Caco-2 (cell line): ENCODE data around the gene ACAN. TPM values are rescaled to one million over a fixed set of nuclear protein-coding genes. Genes with fewer than 3 reads are reported as not detected.

ENCODE experiments used
- BruUV-seq: library from RNA; stranded (reverse); fragments of 400-500 nt; replicated peaks from 2 replicates; lab custom pipeline; 2021; lab: Mats Ljungman, UMichigan
- CTCF ChIA-PET: fragments of 300-600 bp; sonication (Branson Sonifier 250); formaldehyde crosslinking; loops from one replicate; lab custom pipeline; 2022; ENCODE audit warnings: antibody characterized with exemption; lab: Charles Lee
- POLR2A ChIA-PET: fragments of 300-600 bp; sonication (Branson Sonifier 250); formaldehyde crosslinking; loops from one replicate; lab custom pipeline; 2022; ENCODE audit warnings: antibody characterized with exemption; lab: Charles Lee
- DNase-seq, 2 experiments: peaks; one replicate each; pipeline versions ENCODE4 v3.0.0 to v3.0.0-alpha.2; 2020 to 2022
- H3K27me3 ChIP-seq: replicated peaks from 2 replicates; pipeline ENCODE4 v1.6.0; 2011; ENCODE audit warnings: low read length; ENCODE audit not compliant: control insufficient read depth, insufficient read depth
- H3K36me3 ChIP-seq: 2 replicates; pipeline ENCODE4 v1.5.1; 2011; ENCODE audit warnings: low read length; ENCODE audit not compliant: control insufficient read depth, insufficient read depth
- H3K4me1 ChIP-seq: fragments of 250-450 bp; sonication (Bioruptor Pico); 2 replicates; pipeline ENCODE4 v1.5.1; 2020; ENCODE audit warnings: mild to moderate bottlenecking
- H3K4me3 ChIP-seq: 2 replicates; pipeline ENCODE4 v1.5.1; 2011; ENCODE audit warnings: low read depth, mild to moderate bottlenecking, control low read depth, low read length
- H3K9me3 ChIP-seq: fragments of 250-450 bp; sonication (Bioruptor Pico); 2 replicates; pipeline ENCODE4 v1.5.1; 2020; ENCODE audit warnings: mild to moderate bottlenecking, moderate library complexity
- H3K27ac Mint-ChIP-seq: one replicate; pipeline ENCODE4 v1.8.0; 2022; ENCODE audit warnings: mixed read lengths; ENCODE audit not compliant: unreplicated experiment
- H3K27me3 Mint-ChIP-seq: one replicate; pipeline ENCODE4 v1.8.0; 2022; ENCODE audit warnings: mixed read lengths; ENCODE audit not compliant: insufficient read depth, unreplicated experiment
- H3K36me3 Mint-ChIP-seq: one replicate; pipeline ENCODE4 v1.8.0; 2022; ENCODE audit warnings: mild to moderate bottlenecking, mixed read lengths; ENCODE audit not compliant: insufficient read depth, unreplicated experiment
- H3K4me1 Mint-ChIP-seq: one replicate; pipeline ENCODE4 v1.8.0; 2022; ENCODE audit warnings: low read depth, mixed read lengths; ENCODE audit not compliant: unreplicated experiment
- H3K4me3 Mint-ChIP-seq: one replicate; pipeline ENCODE4 v1.8.0; 2022; ENCODE audit warnings: mild to moderate bottlenecking, moderate library complexity, mixed read lengths; ENCODE audit not compliant: unreplicated experiment
- H3K9me3 Mint-ChIP-seq: one replicate; pipeline ENCODE4 v1.8.0; 2022; ENCODE audit warnings: mixed read lengths; ENCODE audit not compliant: unreplicated experiment
- intact Hi-C: fragments of 100-400 bp; cut with micrococcal nuclease; formaldehyde crosslinking; loops from one replicate; pipeline ENCODE4 v1.10.0; 2022; ENCODE audit not compliant: unreplicated experiment
- total RNA-seq: library from RNA; stranded (reverse); gene quantifications from 2 replicates; pipeline ENCODE4 v1.2.3, GENCODE V29; 2022
- TF ChIP-seq, protein P1 (sequence below), 2 experiments: fragments of 200-600 bp in 1 of 2; IDR thresholded peaks; 1 replicate in 1 of 2; 2 replicates in 1 of 2; pipeline versions ENCODE4 v1.5.1 to v1.8.0; 2011 to 2022; ENCODE audit warnings: antibody characterized with exemption in 1 of 2, control low read depth in 1 of 2, inconsistent platforms in 1 of 2, low read depth in 1 of 2, low read length in 1 of 2, mild to moderate bottlenecking in 1 of 2, moderate library complexity in 1 of 2; ENCODE audit not compliant: insufficient read depth in 1 of 2, severe bottlenecking in 1 of 2, unreplicated experiment in 1 of 2

The ACAN gene
- total RNA-seq, 1 experiment from 2014 or later, result not detected

DNA sequence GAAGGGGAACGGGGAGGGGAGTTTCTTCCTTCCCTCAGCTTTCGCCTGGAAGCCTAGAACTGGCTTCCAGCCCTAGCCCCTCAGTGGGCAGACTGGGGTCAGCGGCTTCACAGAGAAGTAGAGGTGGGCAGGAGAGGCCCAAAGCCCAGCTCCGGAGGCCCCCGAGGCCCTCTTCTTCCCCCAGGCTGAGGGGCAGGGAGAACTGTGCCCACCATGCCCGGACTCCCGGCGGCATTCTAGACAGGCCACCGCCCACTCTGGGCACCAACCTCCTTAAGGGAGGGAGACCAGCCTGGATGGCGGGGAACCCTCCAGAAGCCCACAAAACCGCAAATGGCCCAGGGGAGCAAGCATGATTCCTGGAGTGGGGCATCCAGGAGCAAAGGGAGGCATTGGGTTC, 74.2 kb downstream of the ACAN start:
- Histone ChIP-seq H3K4me3 (no peak overlapping the region), H3K27me3 (no peaks in the 10 kb centered on the region), H3K4me1 (no peaks in the 10 kb centered on the region), H3K36me3 (no peaks in the 10 kb centered on the region), H3K9me3 (no peaks in the 10 kb centered on the region)
- Mint-ChIP-seq H3K9me3 (no peaks in the 10 kb centered on the region), H3K36me3 (peaks cover 6% of the 10 kb centered on the region), H3K27me3 (no peaks in the 10 kb centered on the region), H3K4me1 (no peaks in the 10 kb centered on the region), H3K4me3 (no peak overlapping the region), H3K27ac (no peak overlapping the region)
- DNase-seq, result no peak
- BruUV-seq, result no TSS peak
- TF ChIP-seq, protein P1, sequence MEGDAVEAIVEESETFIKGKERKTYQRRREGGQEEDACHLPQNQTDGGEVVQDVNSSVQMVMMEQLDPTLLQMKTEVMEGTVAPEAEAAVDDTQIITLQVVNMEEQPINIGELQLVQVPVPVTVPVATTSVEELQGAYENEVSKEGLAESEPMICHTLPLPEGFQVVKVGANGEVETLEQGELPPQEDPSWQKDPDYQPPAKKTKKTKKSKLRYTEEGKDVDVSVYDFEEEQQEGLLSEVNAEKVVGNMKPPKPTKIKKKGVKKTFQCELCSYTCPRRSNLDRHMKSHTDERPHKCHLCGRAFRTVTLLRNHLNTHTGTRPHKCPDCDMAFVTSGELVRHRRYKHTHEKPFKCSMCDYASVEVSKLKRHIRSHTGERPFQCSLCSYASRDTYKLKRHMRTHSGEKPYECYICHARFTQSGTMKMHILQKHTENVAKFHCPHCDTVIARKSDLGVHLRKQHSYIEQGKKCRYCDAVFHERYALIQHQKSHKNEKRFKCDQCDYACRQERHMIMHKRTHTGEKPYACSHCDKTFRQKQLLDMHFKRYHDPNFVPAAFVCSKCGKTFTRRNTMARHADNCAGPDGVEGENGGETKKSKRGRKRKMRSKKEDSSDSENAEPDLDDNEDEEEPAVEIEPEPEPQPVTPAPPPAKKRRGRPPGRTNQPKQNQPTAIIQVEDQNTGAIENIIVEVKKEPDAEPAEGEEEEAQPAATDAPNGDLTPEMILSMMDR (IDR thresholded peaks at IDR 0.05; ENCODE audit: insufficient read depth in 1 of 2, low read depth in 1 of 2, low read length in 1 of 2, severe bottlenecking in 1 of 2, unreplicated experiment in 1 of 2), result no peak
- intact Hi-C loops, result loop anchor here (10.0 kb wide), 1 partner anchor 297 kb away; no protein-coding TSS in a partner anchor
- ChIA-PET CTCF (no interaction called here), POLR2A (no interaction called here)

DNA sequence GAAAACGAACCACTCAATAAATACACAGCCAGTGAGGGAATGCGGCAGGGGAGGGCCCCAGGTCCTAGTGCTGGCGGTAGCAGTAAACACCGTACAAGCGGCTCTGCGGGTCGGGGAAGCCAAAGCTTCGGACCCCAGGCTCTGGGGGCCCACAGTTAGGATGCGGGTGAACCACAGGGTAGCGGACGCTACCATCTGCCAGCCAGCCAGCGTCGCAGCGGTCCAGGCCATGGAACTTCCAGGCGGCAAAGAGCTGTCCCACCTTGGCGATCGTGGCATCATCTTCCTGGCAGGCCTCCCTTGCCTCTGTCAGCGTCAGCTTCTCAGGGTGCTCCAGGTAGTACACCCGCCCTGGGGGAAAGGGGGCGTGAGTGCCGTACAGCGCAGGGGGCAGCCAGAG, 74.7 kb downstream of the ACAN start:
- H3K4me3 ChIP-seq, result no peak overlapping the region
- no peaks in the 10 kb centered on the region for H3K4me1 ChIP-seq
- no peak for DNase-seq
- H3K36me3 ChIP-seq, result no peaks in the 10 kb centered on the region
- no peak overlapping the region for H3K4me3 Mint-ChIP-seq
- H3K27me3 ChIP-seq, result no peaks in the 10 kb centered on the region
- intact Hi-C loops, result loop anchor here (10.0 kb wide), 1 partner anchor 297 kb away; no protein-coding TSS in a partner anchor
- H3K27me3 Mint-ChIP-seq, result no peaks in the 10 kb centered on the region
- BruUV-seq, result no TSS peak
- H3K36me3 Mint-ChIP-seq, result peaks cover 6% of the 10 kb centered on the region
- TF ChIP-seq, protein P1 (IDR thresholded peaks at IDR 0.05; ENCODE audit: insufficient read depth in 1 of 2, low read depth in 1 of 2, low read length in 1 of 2, severe bottlenecking in 1 of 2, unreplicated experiment in 1 of 2), result no peak
- no peaks in the 10 kb centered on the region for H3K4me1 Mint-ChIP-seq
- ChIA-PET POLR2A (no interaction called here), CTCF (interaction anchor here (0.6 to 1.4 kb wide), 3 partner anchors 27 to 162 kb away, joined by 3 to 4 read pairs (median 3); no protein-coding TSS in a partner anchor)
- no peaks in the 10 kb centered on the region for H3K9me3 Mint-ChIP-seq
- no peak overlapping the region for H3K27ac Mint-ChIP-seq
- no peaks in the 10 kb centered on the region for H3K9me3 ChIP-seq

- Mint-ChIP-seq H3K4me1 (no peaks in the 10 kb centered on the region), H3K9me3 (no peaks in the 10 kb centered on the region), H3K27me3 (no peaks in the 10 kb centered on the region), H3K4me3 (no peak overlapping the region), H3K36me3 (peaks cover 12% of the 10 kb centered on the region), H3K27ac (no peak overlapping the region)
- no TSS peak for BruUV-seq
- no peaks in the 10 kb centered on the region for H3K36me3 ChIP-seq
- CTCF ChIA-PET, result interaction anchor here (0.6 to 1.4 kb wide), 9 partner anchors 8 to 240 kb away, joined by 3 to 7 read pairs (median 4); partner anchors contain the start of gene ISG20
- TF ChIP-seq, protein P1 (IDR thresholded peaks at IDR 0.05; ENCODE audit: insufficient read depth in 1 of 2, low read depth in 1 of 2, low read length in 1 of 2, severe bottlenecking in 1 of 2, unreplicated experiment in 1 of 2), result peak; percentile 76 to 87
- H3K4me3 ChIP-seq, result no peak overlapping the region
- POLR2A ChIA-PET, result no interaction called here
- no peaks in the 10 kb centered on the region for H3K9me3 ChIP-seq
- no peaks in the 10 kb centered on the region for H3K27me3 ChIP-seq
- intact Hi-C loops, result loop anchor here (10.0 kb wide), 1 partner anchor 296 kb away; no protein-coding TSS in a partner anchor
- no peaks in the 10 kb centered on the region for H3K4me1 ChIP-seq
- DNase-seq, result peak; percentile 62 to 68
Measured at GRCh38 chr15:88878720-88879184, 75.5 kb downstream of the ACAN start.
